Muscle of arm (tissue), 12 donors: ENCODE measurements around the gene KCNJ10. TPM values are rescaled to one million over a fixed set of nuclear protein-coding genes. Genes with fewer than 3 reads are reported as not detected.

Source experiments
- DNase-seq: peaks from one replicate; pipeline ENCODE4 v3.0.0-alpha.2; 2013
- polyA plus RNA-seq, 12 donors: library from polyadenylated mRNA; unstranded; fragments of 120-200 nt; gene quantifications; one replicate each; pipeline ENCODE4 v1.2.1, GENCODE V29; 2013; ENCODE audit not compliant: insufficient read length in 12 of 12

KCNJ10 gene
- polyA plus RNA-seq, 12 donors = 0.28 to 1.7 (median 0.58) TPM; not detected in 2

- DNase-seq = no peak
Measured at GRCh38 chr1:160084771-160085321, 14.9 kb upstream of the KCNJ10 start.

- DNase-seq = peak; percentile 65
Measured at GRCh38 chr1:160083968-160084770, 14.2 kb upstream of the KCNJ10 start.

GRCh38 chr1:160082926-160083325, 13.0 kb upstream of the KCNJ10 start:
- no peak for DNase-seq

- no peak for DNase-seq
Measured at GRCh38 chr1:160082487-160082886, 12.5 kb upstream of the KCNJ10 start.

- DNase-seq = no peak
Measured at GRCh38 chr1:160081261-160081936, 11.4 kb upstream of the KCNJ10 start, which contains the start of gene KCNJ9. KCNJ9 (plus strand) TSS chr1:160081538; CDS start chr1:160084031, 2,493 bp downstream.

- no peak for DNase-seq
Measured at GRCh38 chr1:160080381-160081100, 10.6 kb upstream of the KCNJ10 start.

GRCh38 chr1:160079448-160079847, 9.5 kb upstream of the KCNJ10 start:
- no peak for DNase-seq

- DNase-seq = no peak
Measured at GRCh38 chr1:160078512-160079195, 8.7 kb upstream of the KCNJ10 start.

- no peak for DNase-seq
Measured at GRCh38 chr1:160077486-160077885, 7.5 kb upstream of the KCNJ10 start.

- no peak for DNase-seq
Measured at GRCh38 chr1:160076295-160076694, 6.3 kb upstream of the KCNJ10 start.

- no peak for DNase-seq
Measured at GRCh38 chr1:160075836-160076235, 5.9 kb upstream of the KCNJ10 start.

- DNase-seq = no peak
Measured at GRCh38 chr1:160074865-160075264, 4.9 kb upstream of the KCNJ10 start.

- DNase-seq = no peak
Measured at GRCh38 chr1:160071289-160071688, 1.3 kb upstream of the KCNJ10 start.

GRCh38 chr1:160070243-160071163, 543 bp upstream of the KCNJ10 start:
- peak; percentile 74 for DNase-seq

GRCh38 chr1:160068225-160068624, 1.7 kb downstream of the KCNJ10 start:
- no peak for DNase-seq

- no peak for DNase-seq
Measured at GRCh38 chr1:160066829-160067745, 2.9 kb downstream of the KCNJ10 start.

- DNase-seq = no peak
Measured at GRCh38 chr1:160064746-160065145, 5.2 kb downstream of the KCNJ10 start.

GRCh38 chr1:160064164-160064563, 5.8 kb downstream of the KCNJ10 start:
- no peak for DNase-seq

- no peak for DNase-seq
Measured at GRCh38 chr1:160063176-160063575, 6.8 kb downstream of the KCNJ10 start.

GRCh38 chr1:160062230-160062532, 7.8 kb downstream of the KCNJ10 start:
- DNase-seq = no peak
